PFSK-1 (cell line): ENCODE results near the gene CHTOP.

Experiments used
- POLR2AphosphoS5 ChIP-seq: IDR thresholded peaks from 2 replicates; pipeline ENCODE4 v1.6.1; 2012; ENCODE audit warnings: low read depth, mild to moderate bottlenecking, control low read depth, low read length, moderate library complexity
- REST ChIP-seq, 2 experiments: IDR thresholded peaks; 2 replicates each; pipeline versions ENCODE4 v1.6.1 to v1.8.0; 2011 to 2012; ENCODE audit warnings: low read depth in 2 of 2, low read length in 2 of 2, control low read depth in 1 of 2, inconsistent platforms in 1 of 2, mild to moderate bottlenecking in 1 of 2, moderate library complexity in 1 of 2; ENCODE audit not compliant: insufficient read depth in 1 of 2
- SIN3A ChIP-seq: IDR thresholded peaks from 2 replicates; pipeline ENCODE4 v1.6.1; 2012; ENCODE audit warnings: mild to moderate bottlenecking, low read length, moderate library complexity, borderline replicate concordance; ENCODE audit not compliant: insufficient read depth

GRCh38 chr1:153679337-153680119 lies 45.7 kb downstream of the CHTOP start:
- TF ChIP-seq SIN3A: no peak
- TF ChIP-seq POLR2AphosphoS5: no peak
- TF ChIP-seq REST (IDR thresholded peaks at IDR 0.05; ENCODE audit: insufficient read depth in 1 of 2, low read depth in 2 of 2, low read length in 2 of 2): no peak
